GM18951 (cell line): ENCODE measurements around the gene GPBP1L1.
"Not testable (repeated sequence)": the region's sequence is repeated elsewhere in the genome, so short reads cannot be mapped to it uniquely, and the experiment has no call there.

Experiments
- POLR2A ChIP-seq: IDR thresholded peaks from 4 replicates; pipeline ENCODE4 v1.6.1; 2011; ENCODE audit warnings: mild to moderate bottlenecking; ENCODE audit not compliant: insufficient read length, insufficient read depth; ENCODE audit errors: extremely low read depth
- in situ Hi-C: fragments of 300-500 bp; cut with MboI; formaldehyde crosslinking; loops from one replicate; pipeline ENCODE4 v1.12.0; 2022; ENCODE audit warnings: low sequenced_read_pairs, mixed read lengths, inconsistent platforms; ENCODE audit not compliant: unreplicated experiment

GPBP1L1 gene

DNA sequence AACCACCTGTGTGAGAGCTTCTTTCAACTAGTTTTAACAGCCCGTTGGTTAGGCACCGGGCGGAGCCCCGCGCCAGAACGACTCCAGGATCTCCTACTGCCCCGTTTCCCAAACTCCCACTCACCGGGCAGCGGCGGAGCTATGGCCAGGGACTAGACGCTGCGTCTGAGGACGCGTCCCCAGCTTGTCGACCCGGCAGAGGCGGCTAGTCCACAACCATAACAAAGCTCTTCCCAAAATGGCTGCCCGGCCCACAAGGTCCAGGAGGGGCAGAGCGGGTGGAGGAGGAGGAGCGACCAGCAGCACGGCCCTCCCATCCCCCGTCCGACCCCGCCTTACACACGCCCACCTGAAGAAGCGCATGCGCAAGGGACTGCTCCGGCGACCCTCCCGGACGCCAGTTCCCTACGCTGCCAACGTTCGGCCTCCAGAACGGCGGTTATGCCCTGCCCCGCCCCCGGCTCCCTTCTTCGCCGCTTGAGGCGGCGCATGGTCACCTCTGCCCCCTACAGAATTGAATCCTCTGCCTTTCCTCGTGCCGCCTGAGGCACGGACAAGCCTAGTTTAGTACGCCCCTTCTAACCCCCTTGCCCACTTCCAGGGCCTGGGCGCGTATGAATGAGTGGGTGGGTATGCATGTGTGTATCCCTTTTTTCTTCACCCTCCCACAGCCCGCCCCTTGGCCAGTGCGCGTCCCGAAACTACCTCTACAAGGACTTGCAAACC lies at the start of gene GPBP1L1:
Gene GPBP1L1, minus strand, starts transcription at position 246 of the 726 bp plus-strand sequence. CDS start 27,446 bp downstream, outside the sequence.
- in situ Hi-C loops, result no loop called here
- peak; percentile 80 for TF ChIP-seq POLR2A

DNA sequence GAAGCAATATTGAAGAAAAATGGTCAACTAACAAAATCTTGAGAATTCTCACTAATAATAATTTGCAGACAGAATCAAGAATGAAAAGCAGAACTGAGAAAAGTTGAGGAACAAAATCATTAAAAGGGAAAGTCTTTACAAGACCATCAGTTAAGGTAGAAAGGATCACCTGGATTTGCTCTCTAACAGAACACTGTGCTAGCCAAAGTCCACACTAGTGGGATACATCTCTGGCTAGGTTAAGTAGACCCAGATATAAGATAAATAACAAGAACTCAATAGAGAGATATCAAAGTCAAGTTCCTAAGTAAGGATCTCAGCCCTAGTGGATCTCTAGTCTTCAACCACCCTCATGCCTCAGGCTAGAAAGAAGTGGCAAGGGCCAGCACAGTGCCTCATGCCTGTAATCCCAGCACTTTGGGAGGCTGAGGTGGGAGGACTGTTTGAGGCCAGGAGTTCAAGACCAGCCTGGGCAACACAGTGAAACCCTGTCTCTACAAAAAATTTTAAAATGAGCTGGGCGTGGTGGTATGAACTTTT lies 44.5 kb upstream of the GPBP1L1 start:
- no peak for TF ChIP-seq POLR2A
- in situ Hi-C loops, result no loop called here

DNA sequence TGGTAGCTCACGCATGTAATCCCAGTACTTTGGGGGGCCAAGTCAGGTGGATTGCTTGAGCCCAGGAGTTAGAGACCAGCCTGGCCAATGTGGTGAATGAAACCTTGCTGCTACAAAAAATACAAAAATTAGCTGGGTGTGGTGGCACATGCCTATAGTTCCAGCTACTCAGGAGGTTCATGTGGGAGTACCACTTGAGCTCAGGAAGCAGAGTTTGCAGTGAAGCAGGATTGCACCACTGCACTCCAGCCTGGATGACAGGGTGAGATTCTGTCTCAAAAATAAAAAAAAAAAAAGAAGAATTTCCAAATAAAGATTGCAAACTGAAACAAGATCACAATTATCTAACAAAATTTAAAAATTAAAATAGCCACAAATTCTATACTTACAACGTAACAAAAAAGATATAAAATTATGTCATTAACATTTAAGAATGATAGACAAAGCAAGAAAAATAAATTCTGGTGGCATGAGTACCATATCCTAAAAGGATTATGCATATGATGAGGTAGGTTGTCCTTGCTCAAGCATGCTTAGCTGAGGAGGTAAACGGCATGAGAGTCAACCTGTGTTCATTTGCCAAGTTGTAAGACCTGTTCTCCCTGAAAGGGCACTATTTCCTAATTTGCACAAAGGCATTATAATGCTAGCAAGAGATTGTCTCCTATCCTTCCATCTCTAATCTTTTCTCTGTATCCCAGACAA lies 43.9 kb upstream of the GPBP1L1 start:
- in situ Hi-C loops, result no loop called here
- TF ChIP-seq POLR2A, result no peak

DNA sequence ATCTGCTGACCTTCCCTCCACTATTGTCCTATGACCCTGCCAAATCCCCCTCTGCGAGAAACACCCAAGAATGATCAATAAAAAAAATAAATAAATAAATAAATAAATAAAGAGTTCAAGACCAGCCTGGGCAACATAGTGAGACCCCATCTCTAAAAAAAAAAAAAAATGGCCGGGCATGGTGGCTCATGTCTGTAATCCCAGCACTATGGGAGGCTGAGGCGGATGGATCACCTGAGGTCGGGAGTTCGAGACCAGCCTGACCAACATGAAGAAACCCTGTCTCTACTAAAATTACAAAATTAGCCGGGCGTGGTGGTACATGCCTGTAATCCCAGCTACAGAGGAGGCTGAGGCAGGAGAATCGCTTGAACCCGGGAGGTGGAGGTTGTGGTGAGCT lies 39.7 kb upstream of the GPBP1L1 start:
- in situ Hi-C loops, result not testable (repeated sequence)

DNA sequence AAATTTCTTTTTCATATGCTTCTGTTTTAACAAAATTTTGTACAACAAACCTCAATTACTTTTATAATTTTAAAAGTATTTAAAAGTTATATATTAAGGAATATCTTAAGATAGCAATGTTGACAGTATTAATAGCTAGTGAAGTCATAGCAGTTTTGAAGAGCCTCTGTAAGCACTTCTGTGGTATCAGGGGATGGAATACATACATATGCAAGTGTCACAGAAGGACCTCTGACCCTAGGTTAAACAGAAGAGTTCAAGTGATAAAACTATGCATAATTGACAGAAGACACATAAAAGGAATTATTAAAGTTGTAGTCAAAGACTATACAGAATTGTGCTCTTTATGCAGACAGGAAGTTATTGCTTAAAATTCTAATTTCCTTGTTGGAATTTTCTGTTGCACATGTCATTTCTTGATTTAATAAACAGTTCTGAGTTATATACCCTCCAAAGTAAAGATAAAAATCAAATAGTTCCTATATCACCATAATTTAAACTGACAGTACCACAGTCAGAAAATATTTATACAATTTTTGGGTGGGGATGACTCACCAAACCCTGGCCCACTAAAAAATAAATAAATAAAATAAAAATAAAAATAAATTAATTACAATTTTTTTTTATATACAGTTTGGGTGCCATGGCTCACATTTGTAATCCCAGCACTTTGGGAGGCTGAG lies 37.1 kb upstream of the GPBP1L1 start:
- in situ Hi-C loops, result no loop called here

GRCh38 chr1:45722809-45723208 lies 36.5 kb upstream of the GPBP1L1 start:
- no peak for TF ChIP-seq POLR2A
- in situ Hi-C loops, result no loop called here

More for the DNA sequence above, 37.1 kb upstream of the GPBP1L1 start:
- no peak for TF ChIP-seq POLR2A

GRCh38 chr1:45721207-45721606 lies 34.9 kb upstream of the GPBP1L1 start:
- in situ Hi-C loops, result no loop called here
- TF ChIP-seq POLR2A, result no peak

GRCh38 chr1:45718289-45718688 lies 32.0 kb upstream of the GPBP1L1 start:
- in situ Hi-C loops, result no loop called here
- no peak for TF ChIP-seq POLR2A

DNA sequence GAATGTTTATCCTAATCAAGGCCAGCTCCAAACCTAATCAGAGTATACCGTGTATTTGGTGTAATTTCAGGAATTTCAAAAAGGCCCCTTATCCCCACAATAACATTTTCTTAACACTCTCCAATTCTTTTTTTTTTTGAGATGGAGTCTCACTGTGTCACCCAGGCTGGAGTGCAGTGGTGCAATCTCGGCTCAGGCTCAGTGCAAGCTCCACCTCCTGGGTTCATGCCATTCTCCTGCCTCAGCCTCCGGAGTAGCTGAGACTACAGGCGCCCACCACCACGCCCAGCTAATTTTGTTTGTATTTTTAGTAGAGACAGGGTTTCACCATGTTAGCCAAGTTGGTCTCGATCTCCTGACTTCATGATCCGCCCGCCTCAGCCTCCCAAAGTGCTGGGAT lies 31.1 kb upstream of the GPBP1L1 start:
- in situ Hi-C loops, result not testable (repeated sequence)

GRCh38 chr1:45716700-45717099 lies 30.4 kb upstream of the GPBP1L1 start:
- in situ Hi-C loops, result no loop called here
- TF ChIP-seq POLR2A, result no peak

GRCh38 chr1:45713711-45714110 lies 27.4 kb upstream of the GPBP1L1 start:
- in situ Hi-C loops, result no loop called here
- no peak for TF ChIP-seq POLR2A

GRCh38 chr1:45704637-45705036 lies 18.3 kb upstream of the GPBP1L1 start:
- no peak for TF ChIP-seq POLR2A
- in situ Hi-C loops, result no loop called here

DNA sequence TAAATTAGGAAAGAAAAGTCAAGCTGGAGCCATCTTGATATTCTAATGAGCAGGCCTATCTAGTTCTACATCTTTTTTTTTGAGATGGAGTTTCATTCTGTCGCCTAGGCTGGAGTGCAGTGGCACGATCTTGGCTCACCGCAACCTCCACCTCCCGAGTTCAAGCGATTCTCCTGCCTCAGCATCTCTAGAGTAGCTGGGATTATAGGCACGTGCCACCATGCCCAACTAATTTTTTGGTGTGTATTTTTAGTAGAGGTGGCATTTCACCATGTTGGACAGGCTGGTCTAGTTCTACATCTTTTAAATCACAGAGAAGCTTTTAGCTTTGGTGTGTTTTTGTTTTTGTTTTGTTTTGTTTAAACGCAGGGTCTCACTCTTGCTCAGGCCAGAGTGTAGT lies 8.5 kb upstream of the GPBP1L1 start:
- in situ Hi-C loops, result no loop called here

DNA sequence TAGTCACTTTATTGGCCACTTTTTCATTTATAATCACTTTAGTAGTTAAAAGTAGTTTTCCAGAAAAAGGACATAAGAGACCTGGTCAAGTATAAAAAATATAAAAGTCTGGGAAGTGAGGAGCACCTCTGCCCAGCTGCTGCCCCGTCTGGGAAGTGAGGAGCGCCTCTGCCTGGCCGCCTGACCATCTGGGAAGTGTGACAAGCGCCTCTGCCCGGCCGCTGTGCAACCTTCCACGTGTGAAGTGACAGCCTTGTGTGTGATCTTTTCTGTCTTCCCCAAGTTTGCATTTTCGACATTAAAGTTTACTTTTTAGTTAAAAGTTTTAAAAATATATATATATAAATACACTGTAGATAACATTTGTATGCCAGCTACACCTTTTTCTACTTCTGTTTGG lies 7.5 kb upstream of the GPBP1L1 start:
- in situ Hi-C loops, result not testable (repeated sequence)

More for the DNA sequence above, 8.5 kb upstream of the GPBP1L1 start:
- no peak for TF ChIP-seq POLR2A
